Liver (tissue), 9 donors: ENCODE results near the gene PTPRD. TPM values are rescaled to one million over a fixed set of nuclear protein-coding genes. Genes with fewer than 3 reads are reported as not detected.

Source experiments
- DNase-seq: peaks from one replicate; pipeline ENCODE4 v3.0.0-alpha.2; 2017; ENCODE audit warnings: low spot score
- H3K27ac ChIP-seq, 2 donors: one replicate each; pipeline ENCODE4 v1.7.0; 2013; ENCODE audit warnings: inconsistent platforms in 2 of 2, low read length in 2 of 2, control low read depth in 1 of 2, low read depth in 1 of 2, mild to moderate bottlenecking in 1 of 2
- H3K27me3 ChIP-seq, 4 donors: one replicate each; pipeline versions ENCODE4 v1.6.1 to v1.7.0; 2013; ENCODE audit warnings: low read length in 3 of 4, inconsistent platforms in 1 of 4, mild to moderate bottlenecking in 1 of 4, moderate library complexity in 1 of 4; ENCODE audit not compliant: control insufficient read depth in 4 of 4, insufficient read depth in 4 of 4
- H3K36me3 ChIP-seq, 4 donors: one replicate each; pipeline versions ENCODE4 v1.6.1 to v1.7.0; 2013; ENCODE audit warnings: low read length in 3 of 4, mild to moderate bottlenecking in 3 of 4, low read depth in 1 of 4, moderate library complexity in 1 of 4; ENCODE audit not compliant: control insufficient read depth in 4 of 4, insufficient read depth in 3 of 4
- H3K4me1 ChIP-seq, 4 donors: one replicate each; pipeline versions ENCODE4 v1.6.1 to v1.7.0; 2013; ENCODE audit warnings: low read length in 3 of 4, mild to moderate bottlenecking in 3 of 4, moderate library complexity in 1 of 4; ENCODE audit not compliant: control insufficient read depth in 4 of 4, insufficient read depth in 4 of 4
- H3K4me3 ChIP-seq, 3 donors: one replicate each; pipeline versions ENCODE4 v1.6.1 to v1.7.0; 2013; ENCODE audit warnings: low read length in 3 of 3, control low read depth in 1 of 3, low read depth in 1 of 3, mild to moderate bottlenecking in 1 of 3
- H3K9ac ChIP-seq, 2 donors: one replicate each; pipeline ENCODE4 v1.7.0; 2013; ENCODE audit warnings: low read length in 2 of 2, mild to moderate bottlenecking in 2 of 2, moderate library complexity in 2 of 2, control low read depth in 1 of 2, low read depth in 1 of 2
- H3K9me3 ChIP-seq, 4 donors: one replicate each; pipeline versions ENCODE4 v1.6.1 to v1.7.0; 2013; ENCODE audit warnings: low read length in 3 of 4; ENCODE audit not compliant: control insufficient read depth in 4 of 4
- FOXA1 ChIP-seq: IDR thresholded peaks from 2 replicates; pipeline ENCODE4 v1.6.1; 2016; ENCODE audit warnings: antibody characterized with exemption
- FOXA2 ChIP-seq: IDR thresholded peaks from 2 replicates; pipeline ENCODE4 v1.6.1; 2016; ENCODE audit warnings: antibody characterized with exemption
- GABPA ChIP-seq, 2 donors: IDR thresholded peaks in 1 of 2; conservative IDR thresholded peaks in 1 of 2; 2 replicates each; pipeline ENCODE4 v1.6.1; 2016; ENCODE audit warnings: antibody characterized with exemption in 2 of 2, mild to moderate bottlenecking in 1 of 2, moderate library complexity in 1 of 2
- HNF4A ChIP-seq, 2 donors: conservative IDR thresholded peaks; 2 replicates each; pipeline ENCODE4 v1.6.1; 2016; ENCODE audit warnings: antibody characterized with exemption in 2 of 2, mild to moderate bottlenecking in 2 of 2
- HNF4G ChIP-seq: IDR thresholded peaks from 2 replicates; pipeline ENCODE4 v1.6.1; 2016; ENCODE audit warnings: antibody characterized with exemption
- JUND ChIP-seq, 2 donors: IDR thresholded peaks; 2 replicates each; pipeline ENCODE4 v1.6.1; 2016; ENCODE audit warnings: antibody characterized with exemption in 2 of 2
- RAD21 ChIP-seq, 2 donors: IDR thresholded peaks; 2 replicates each; pipeline ENCODE4 v1.6.1; 2016; ENCODE audit warnings: antibody characterized with exemption in 2 of 2, mild to moderate bottlenecking in 2 of 2
- TAF1 ChIP-seq: conservative IDR thresholded peaks from 2 replicates; pipeline ENCODE4 v1.6.1; 2016; ENCODE audit warnings: antibody characterized with exemption, mild to moderate bottlenecking
- WGBS: extraction: QIAGEN DNeasy Blood & Tissue Kit; methylation state at CpG from one replicate; pipeline ENCODE4 v1.1.7; 2013; 5-methylcytosine and 5-hydroxymethylcytosine counted together
- polyA plus RNA-seq, 2 donors: library from polyadenylated mRNA; stranded (reverse) in 1 of 2; unstranded in 1 of 2; fragments of 200-250 nt in 1 of 2; fragments of >200 nt in 1 of 2; fragmentation: Nextera tagmentation in 1 of 2; extraction: Ambion mirVana in 1 of 2; gene quantifications; one replicate each; pipeline versions ENCODE4 v1.2.1 to v1.2.3, GENCODE V29; 2013 to 2015
- total RNA-seq, 2 donors: library from RNA; depleted of rRNA; stranded (reverse); fragments of >200 nt; gene quantifications; one replicate each; pipeline ENCODE4 v1.2.3, GENCODE V29; 2014
- TF ChIP-seq, protein P1 (sequence below): IDR thresholded peaks from 2 replicates; pipeline ENCODE4 v1.6.1; 2016; ENCODE audit warnings: antibody characterized with exemption
- TF ChIP-seq, protein P2 (sequence below): IDR thresholded peaks from 2 replicates; pipeline ENCODE4 v1.6.1; 2016; ENCODE audit warnings: antibody characterized with exemption, mild to moderate bottlenecking
- TF ChIP-seq, protein P3 (sequence below): fragments of 150-350 bp; IDR thresholded peaks from 2 replicates; pipeline ENCODE4 v1.5.1; 2017; ENCODE audit warnings: improper control_type of control experiment, low read depth, low read length; ENCODE audit not compliant: missing input control
- TF ChIP-seq, protein P4 (sequence below): IDR thresholded peaks from 2 replicates; pipeline ENCODE4 v1.6.1; 2016; ENCODE audit warnings: antibody characterized with exemption
- donor health status: healthy.
- donor health status: healthy.
- donor health status: healthy.
- donor health status: healthy.
- donor health status: healthy.

Gene PTPRD
- total and polyA plus RNA-seq, 4 donors: 0.78 to 34.2 (median 4.7) TPM

DNA sequence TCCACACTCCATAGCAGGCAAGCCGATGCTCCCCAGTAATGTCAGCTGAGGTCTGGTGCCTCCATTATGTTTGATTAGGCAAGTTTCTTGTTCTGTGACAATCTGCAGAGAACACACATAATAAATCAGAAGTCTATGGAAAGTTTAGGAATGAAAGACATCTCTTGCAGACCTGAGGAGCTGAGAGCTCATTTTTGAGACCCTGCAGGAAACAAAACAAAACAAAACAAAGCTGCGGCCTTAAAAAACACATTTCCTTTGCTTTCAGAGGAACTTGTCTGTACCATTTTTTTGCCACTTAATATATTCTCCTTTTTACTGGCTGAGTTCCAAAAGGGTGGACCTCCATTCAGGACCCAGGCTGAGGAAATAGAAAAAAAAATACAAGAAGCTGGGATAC is 2332.0 kb downstream of the PTPRD start:
- Histone ChIP-seq H3K9me3 (no peaks in the 10 kb centered on the region), H3K9ac (no peak overlapping the region), H3K27me3 (no peaks in the 10 kb centered on the region), H3K36me3 (no peaks in the 10 kb centered on the region), H3K4me3 (no peak overlapping the region), H3K4me1 (no peaks in the 10 kb centered on the region), H3K27ac (no peak overlapping the region)
- TF ChIP-seq, protein P1, sequence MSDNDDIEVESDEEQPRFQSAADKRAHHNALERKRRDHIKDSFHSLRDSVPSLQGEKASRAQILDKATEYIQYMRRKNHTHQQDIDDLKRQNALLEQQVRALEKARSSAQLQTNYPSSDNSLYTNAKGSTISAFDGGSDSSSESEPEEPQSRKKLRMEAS: no peak
- no peak for TF ChIP-seq JUND (IDR thresholded peaks at IDR 0.05)
- no peak for TF ChIP-seq HNF4A (conservative IDR thresholded peaks at IDR 0.05)
- TF ChIP-seq, protein P2, sequence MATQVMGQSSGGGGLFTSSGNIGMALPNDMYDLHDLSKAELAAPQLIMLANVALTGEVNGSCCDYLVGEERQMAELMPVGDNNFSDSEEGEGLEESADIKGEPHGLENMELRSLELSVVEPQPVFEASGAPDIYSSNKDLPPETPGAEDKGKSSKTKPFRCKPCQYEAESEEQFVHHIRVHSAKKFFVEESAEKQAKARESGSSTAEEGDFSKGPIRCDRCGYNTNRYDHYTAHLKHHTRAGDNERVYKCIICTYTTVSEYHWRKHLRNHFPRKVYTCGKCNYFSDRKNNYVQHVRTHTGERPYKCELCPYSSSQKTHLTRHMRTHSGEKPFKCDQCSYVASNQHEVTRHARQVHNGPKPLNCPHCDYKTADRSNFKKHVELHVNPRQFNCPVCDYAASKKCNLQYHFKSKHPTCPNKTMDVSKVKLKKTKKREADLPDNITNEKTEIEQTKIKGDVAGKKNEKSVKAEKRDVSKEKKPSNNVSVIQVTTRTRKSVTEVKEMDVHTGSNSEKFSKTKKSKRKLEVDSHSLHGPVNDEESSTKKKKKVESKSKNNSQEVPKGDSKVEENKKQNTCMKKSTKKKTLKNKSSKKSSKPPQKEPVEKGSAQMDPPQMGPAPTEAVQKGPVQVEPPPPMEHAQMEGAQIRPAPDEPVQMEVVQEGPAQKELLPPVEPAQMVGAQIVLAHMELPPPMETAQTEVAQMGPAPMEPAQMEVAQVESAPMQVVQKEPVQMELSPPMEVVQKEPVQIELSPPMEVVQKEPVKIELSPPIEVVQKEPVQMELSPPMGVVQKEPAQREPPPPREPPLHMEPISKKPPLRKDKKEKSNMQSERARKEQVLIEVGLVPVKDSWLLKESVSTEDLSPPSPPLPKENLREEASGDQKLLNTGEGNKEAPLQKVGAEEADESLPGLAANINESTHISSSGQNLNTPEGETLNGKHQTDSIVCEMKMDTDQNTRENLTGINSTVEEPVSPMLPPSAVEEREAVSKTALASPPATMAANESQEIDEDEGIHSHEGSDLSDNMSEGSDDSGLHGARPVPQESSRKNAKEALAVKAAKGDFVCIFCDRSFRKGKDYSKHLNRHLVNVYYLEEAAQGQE: no peak
- no peak for TF ChIP-seq GABPA (IDR thresholded peaks at IDR 0.05 in 1 of 2, conservative IDR thresholded peaks at IDR 0.05 in 1 of 2)
- TF ChIP-seq FOXA1: no peak
- TF ChIP-seq TAF1: no peak
- TF ChIP-seq HNF4G: no peak
- DNase-seq: no peak
- WGBS: 79% methylated on average over 2 of the region's 2 CpGs

DNA sequence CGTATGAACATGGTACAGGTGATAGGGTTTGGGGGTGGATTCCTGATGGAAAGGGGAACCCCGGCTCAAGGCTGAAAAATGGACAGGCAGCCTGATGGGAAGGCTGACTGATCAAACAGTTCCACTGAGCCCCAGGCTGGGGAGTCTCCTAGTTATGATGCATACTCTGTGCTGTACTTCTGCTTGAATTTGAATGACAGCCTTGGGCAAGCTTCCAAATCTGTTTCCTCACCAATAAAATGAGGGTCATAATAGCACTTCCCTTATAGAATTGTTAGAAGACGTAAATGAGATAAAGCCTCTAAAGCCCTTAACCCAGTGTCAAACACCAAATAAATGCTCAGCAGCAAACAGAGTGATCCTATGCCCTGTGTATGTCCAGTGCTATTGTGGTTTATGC is 2334.8 kb downstream of the PTPRD start:
- WGBS: 82% methylated on average over 3 of the region's 3 CpGs

More for the DNA sequence above, 2334.8 kb downstream of the PTPRD start:
- TF ChIP-seq HNF4G (no peak), RAD21 (IDR thresholded peaks at IDR 0.05) (no peak), FOXA2 (no peak), JUND (IDR thresholded peaks at IDR 0.05) (no peak)
- TF ChIP-seq, protein P3, sequence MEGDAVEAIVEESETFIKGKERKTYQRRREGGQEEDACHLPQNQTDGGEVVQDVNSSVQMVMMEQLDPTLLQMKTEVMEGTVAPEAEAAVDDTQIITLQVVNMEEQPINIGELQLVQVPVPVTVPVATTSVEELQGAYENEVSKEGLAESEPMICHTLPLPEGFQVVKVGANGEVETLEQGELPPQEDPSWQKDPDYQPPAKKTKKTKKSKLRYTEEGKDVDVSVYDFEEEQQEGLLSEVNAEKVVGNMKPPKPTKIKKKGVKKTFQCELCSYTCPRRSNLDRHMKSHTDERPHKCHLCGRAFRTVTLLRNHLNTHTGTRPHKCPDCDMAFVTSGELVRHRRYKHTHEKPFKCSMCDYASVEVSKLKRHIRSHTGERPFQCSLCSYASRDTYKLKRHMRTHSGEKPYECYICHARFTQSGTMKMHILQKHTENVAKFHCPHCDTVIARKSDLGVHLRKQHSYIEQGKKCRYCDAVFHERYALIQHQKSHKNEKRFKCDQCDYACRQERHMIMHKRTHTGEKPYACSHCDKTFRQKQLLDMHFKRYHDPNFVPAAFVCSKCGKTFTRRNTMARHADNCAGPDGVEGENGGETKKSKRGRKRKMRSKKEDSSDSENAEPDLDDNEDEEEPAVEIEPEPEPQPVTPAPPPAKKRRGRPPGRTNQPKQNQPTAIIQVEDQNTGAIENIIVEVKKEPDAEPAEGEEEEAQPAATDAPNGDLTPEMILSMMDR: no peak
- TF ChIP-seq, protein P2: no peak
- TF ChIP-seq, protein P4, sequence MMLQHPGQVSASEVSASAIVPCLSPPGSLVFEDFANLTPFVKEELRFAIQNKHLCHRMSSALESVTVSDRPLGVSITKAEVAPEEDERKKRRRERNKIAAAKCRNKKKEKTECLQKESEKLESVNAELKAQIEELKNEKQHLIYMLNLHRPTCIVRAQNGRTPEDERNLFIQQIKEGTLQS: no peak
- no peaks in the 10 kb centered on the region for H3K27me3 ChIP-seq
- no peak for DNase-seq
- peaks cover 0 to 3% (median under 1%) of the 10 kb centered on the region in 4 donors for H3K9me3 ChIP-seq
- H3K36me3 ChIP-seq: no peaks in the 10 kb centered on the region
- no peak overlapping the region for H3K9ac ChIP-seq
- H3K4me3 ChIP-seq: no peak overlapping the region
- no peak overlapping the region for H3K27ac ChIP-seq
- H3K4me1 ChIP-seq: no peaks in the 10 kb centered on the region
